Measurements from ENCODE around the gene GSK3B. TPM values are rescaled to one million over a fixed set of nuclear protein-coding genes. Genes with fewer than 3 reads are reported as not detected.

The GSK3B gene
- total RNA-seq, 1 experiment from 2014 or later = 56.5 TPM

- no peak overlapping the region for H3K14ac ChIP-seq (ENCODE audit: insufficient read depth, low read length)
- Mint-ChIP-seq H3K36me3 (ENCODE audit: insufficient read depth in 1 of 3, low read depth in 3 of 3) (peaks cover 18 to 21% (median 20%) of the 10 kb centered on the region in 3 experiments), H3K27me3 (ENCODE audit: low read depth) (no peaks in the 10 kb centered on the region), H3K4me3 (no peak overlapping the region), H3K9me3 (peaks cover 7 to 12% of the 10 kb centered on the region in 2 experiments; a peak in 4 of 5 replicates), H3K4me1 (peaks cover 15 to 22% of the 10 kb centered on the region in 2 experiments), H3K27ac (peak overlapping the region in 1 of 3 experiments; percentile 28; a peak in 3 of 7 replicates)
- H2BK12ac ChIP-seq (ENCODE audit: insufficient read length, low read depth, low read length) = no peak overlapping the region
- H2BK20ac ChIP-seq (ENCODE audit: low read depth, low read length, poor library complexity, severe bottlenecking) = no peak overlapping the region
- no peak overlapping the region for H3K4me2 ChIP-seq (ENCODE audit: insufficient read depth, insufficient read length, low read length)
- no peak overlapping the region for H2BK120ac ChIP-seq (ENCODE audit: low read depth, low read length, poor library complexity, severe bottlenecking)
- H4K91ac ChIP-seq (ENCODE audit: insufficient read length, low read depth, low read length) = no peak overlapping the region
- TF ChIP-seq, protein P1, sequence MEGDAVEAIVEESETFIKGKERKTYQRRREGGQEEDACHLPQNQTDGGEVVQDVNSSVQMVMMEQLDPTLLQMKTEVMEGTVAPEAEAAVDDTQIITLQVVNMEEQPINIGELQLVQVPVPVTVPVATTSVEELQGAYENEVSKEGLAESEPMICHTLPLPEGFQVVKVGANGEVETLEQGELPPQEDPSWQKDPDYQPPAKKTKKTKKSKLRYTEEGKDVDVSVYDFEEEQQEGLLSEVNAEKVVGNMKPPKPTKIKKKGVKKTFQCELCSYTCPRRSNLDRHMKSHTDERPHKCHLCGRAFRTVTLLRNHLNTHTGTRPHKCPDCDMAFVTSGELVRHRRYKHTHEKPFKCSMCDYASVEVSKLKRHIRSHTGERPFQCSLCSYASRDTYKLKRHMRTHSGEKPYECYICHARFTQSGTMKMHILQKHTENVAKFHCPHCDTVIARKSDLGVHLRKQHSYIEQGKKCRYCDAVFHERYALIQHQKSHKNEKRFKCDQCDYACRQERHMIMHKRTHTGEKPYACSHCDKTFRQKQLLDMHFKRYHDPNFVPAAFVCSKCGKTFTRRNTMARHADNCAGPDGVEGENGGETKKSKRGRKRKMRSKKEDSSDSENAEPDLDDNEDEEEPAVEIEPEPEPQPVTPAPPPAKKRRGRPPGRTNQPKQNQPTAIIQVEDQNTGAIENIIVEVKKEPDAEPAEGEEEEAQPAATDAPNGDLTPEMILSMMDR (conservative IDR thresholded peaks at IDR 0.05) = no peak
- H4K5ac ChIP-seq (ENCODE audit: insufficient read length, low read depth, low read length) = no peak overlapping the region
- H4K20me1 ChIP-seq (ENCODE audit: control insufficient read depth, insufficient read depth, insufficient read length) = no peaks in the 10 kb centered on the region
- no peak overlapping the region for H4K8ac ChIP-seq (replicated peaks; ENCODE audit: insufficient read length, low read depth, low read length)
- H3K23me2 ChIP-seq (ENCODE audit: insufficient read length, low read depth, low read length, poor library complexity, severe bottlenecking) = no peaks in the 10 kb centered on the region
- H3K18ac ChIP-seq (ENCODE audit: insufficient read length, low read depth, low read length) = no peak overlapping the region
- no peaks in the 10 kb centered on the region for H3K9me3 ChIP-seq (ENCODE audit: control insufficient read depth, low read depth, low read length)
- WGBS (ENCODE audit: extremely low coverage, insufficient read length, low lambda C conversion rate) = no CpG with 5 or more reads among the region's 3 CpGs
- no peak overlapping the region for H3K23ac ChIP-seq (ENCODE audit: insufficient read length, low read depth, low read length)
- no peak overlapping the region for H2BK15ac ChIP-seq (ENCODE audit: low read depth, low read length)
- H3K79me2 ChIP-seq (ENCODE audit: insufficient read depth, low read length) = peaks cover 13% of the 10 kb centered on the region; the same call in 1 of the 2 replicates
- H2BK5ac ChIP-seq (ENCODE audit: insufficient read length, low read length) = no peak overlapping the region
- H3K27me3 ChIP-seq (ENCODE audit: insufficient read depth, low read length) = no peaks in the 10 kb centered on the region
- H2AFZ ChIP-seq (ENCODE audit: low read length) = no peak overlapping the region
- H2AK5ac ChIP-seq (ENCODE audit: insufficient read length, low read length) = no peak overlapping the region
- no peak for DNase-seq
- peaks cover 11% of the 10 kb centered on the region for H3K79me1 ChIP-seq (ENCODE audit: insufficient read depth, low read depth, low read length, poor library complexity, severe bottlenecking)
- no peak overlapping the region for H3K9ac ChIP-seq (ENCODE audit: extremely low read depth, insufficient read length, low read length)
- no peak overlapping the region for H3K27ac ChIP-seq (ENCODE audit: insufficient read length, low read depth, low read length)
- no peaks in the 10 kb centered on the region for H3K4me1 ChIP-seq (ENCODE audit: insufficient read depth, low read length)
- no peak overlapping the region for H3T11ph ChIP-seq (ENCODE audit: low read length)
- no peak overlapping the region for H3K56ac ChIP-seq (ENCODE audit: insufficient read length, low read depth, low read length)
- H3K4ac ChIP-seq (ENCODE audit: low read depth, low read length) = no peak overlapping the region
These were observed 41.6 kb downstream of the GSK3B start for GRCh38 chr3:120052677-120053076.
